Measurements from ENCODE around the gene AKAP5.
A peak's percentile ranks its signal among the peaks of the same experiment; 100 is the strongest.

The AKAP5 gene, protein sequence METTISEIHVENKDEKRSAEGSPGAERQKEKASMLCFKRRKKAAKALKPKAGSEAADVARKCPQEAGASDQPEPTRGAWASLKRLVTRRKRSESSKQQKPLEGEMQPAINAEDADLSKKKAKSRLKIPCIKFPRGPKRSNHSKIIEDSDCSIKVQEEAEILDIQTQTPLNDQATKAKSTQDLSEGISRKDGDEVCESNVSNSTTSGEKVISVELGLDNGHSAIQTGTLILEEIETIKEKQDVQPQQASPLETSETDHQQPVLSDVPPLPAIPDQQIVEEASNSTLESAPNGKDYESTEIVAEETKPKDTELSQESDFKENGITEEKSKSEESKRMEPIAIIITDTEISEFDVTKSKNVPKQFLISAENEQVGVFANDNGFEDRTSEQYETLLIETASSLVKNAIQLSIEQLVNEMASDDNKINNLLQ

DNA sequence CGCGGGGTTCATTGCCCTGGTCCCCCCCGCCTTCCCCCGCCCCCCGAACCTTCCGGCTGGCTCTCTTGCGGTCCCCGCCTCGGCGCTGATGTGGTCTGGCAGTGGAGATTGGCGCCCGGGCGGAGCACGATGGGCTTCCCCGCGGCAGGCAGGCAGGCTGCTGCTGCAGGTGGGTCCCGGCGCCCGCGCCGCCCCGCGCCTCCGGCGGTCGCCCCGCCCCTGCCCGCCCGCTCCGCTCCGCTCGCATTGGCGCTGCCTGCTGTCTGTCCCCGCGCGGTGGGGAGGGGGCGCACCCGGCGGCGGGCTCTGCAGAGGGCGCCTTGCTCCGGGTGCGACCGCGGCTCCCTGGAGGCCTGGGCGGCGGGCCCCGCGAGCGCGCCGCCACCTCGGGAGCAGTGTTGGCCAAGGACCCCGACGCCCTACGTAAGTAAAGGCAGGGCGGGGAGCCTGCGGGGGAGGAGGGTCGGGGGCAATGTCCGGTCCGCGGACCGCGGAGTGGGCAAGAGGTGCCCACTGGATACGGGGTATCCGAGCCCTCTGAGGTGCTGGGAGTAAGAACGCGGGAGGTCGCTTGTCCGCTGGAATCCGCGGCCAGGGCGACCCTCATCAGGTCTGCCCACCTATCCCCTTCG is at the start of gene AKAP5:
Gene AKAP5 (plus strand): TSS at position 309 of the 632 bp plus-strand sequence. CDS start 2,896 bp downstream, outside the sequence.
- DNase-seq (ENCODE audit: low spot score), result peak; percentile 51

DNA sequence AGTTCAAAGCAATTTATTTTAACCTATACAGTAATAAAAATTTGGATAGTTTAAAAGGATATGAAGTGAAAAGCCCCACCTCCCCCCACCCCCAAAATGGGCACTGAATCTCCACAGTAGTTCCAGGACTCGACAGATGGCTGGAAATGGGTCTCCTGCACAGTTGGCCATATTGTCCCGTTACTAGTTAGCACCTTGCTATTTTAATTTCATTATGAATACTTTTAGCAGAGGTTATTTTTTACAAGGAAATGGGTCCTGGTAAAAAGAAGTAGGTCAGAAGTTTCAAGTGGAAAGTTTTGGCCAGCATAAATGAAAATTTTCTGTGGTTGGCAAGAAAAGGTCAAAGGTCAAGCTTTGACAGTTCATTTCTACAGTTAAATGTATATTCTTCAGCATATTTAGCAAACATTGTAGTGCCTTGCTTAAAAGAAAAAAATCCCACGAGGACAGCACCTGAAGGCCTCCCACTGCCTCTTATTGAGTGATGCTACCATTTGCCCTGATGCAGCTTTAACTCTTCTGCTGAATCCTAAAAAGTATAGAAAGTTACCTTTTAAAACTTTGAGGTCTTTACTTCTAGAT is 48.9 kb upstream of the AKAP5 start:
- no peak for DNase-seq (ENCODE audit: low spot score)

DNA sequence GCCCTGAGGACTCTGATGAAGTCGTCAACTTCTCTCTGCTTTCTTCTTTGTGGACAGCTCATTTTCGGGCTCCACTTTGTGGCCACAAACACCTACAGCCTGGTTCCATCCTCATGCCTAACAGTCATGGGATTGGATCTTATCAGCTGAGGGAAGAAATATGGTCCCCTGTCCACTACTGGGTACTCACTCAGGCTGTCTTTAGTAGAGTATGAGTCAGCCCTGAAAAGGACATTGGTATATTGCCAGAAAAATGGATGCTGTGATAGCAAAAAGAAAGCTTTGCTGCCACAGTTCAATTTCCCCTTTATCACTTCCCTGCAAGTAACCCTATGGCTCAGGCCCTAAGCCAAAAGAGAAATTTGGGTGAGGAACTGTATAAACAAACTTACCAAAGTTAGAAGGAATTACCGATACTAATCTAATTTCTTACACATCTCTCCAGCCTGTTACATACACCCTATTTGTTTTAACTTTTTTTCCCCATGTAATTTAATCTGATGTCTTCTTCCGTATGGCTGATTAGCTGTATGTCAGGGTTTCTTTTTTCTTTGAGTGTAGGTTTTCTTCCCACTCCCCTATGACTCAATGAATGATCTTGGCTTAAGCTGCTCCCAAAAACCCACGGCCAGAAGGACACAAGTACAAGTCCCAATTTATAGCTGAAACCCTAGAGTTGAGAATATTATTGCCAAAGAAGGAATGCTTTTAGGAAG is 48.1 kb upstream of the AKAP5 start:
- DNase-seq (ENCODE audit: low spot score), result no peak

DNA sequence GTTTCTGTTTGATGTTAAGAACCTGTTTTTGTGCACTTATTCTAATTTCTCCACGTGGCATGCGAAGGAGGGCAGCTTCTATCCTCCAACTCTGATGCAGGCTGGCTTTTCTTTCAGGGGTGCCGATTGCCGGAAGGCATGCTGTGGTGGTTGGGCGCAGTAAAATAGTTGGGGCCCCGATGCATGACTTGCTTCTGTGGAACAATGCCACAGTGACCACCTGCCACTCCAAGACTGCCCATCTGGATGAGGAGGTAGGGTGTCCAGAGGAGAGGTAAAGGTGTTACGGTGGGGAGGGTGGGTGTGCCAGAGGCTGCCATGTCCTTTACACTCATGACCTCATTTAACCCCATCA is 47.6 kb upstream of the AKAP5 start:
- DNase-seq (ENCODE audit: low spot score), result no peak

DNA sequence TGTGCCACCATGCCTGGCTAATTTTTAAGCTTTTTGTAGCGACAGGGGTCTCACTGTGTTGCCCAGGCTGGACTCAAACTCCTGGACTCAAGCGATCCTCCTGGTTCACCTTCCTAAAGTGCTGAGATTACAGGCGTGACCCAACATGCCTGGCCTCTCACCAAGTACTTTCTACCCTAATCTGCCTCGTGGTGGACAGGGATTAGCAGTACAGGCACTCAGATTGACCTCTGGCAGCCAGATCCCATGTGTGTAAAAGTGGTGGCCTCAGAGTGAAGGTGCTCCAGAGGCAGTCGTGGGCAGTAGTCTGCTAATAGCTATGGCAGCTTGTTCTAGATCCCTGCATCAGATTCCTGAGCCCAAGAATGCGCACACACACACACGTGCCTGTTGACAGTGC is 46.3 kb upstream of the AKAP5 start:
- no peak for DNase-seq (ENCODE audit: low spot score)

- DNase-seq (ENCODE audit: low spot score), result no peak
These were observed 44.1 kb upstream of the AKAP5 start for GRCh38 chr14:64421166-64421565.

GRCh38 chr14:64422005-64422404 is 43.3 kb upstream of the AKAP5 start:
- DNase-seq (ENCODE audit: low spot score), result no peak

GRCh38 chr14:64422756-64423155 is 42.5 kb upstream of the AKAP5 start:
- DNase-seq (ENCODE audit: low spot score), result no peak

- no peak for DNase-seq (ENCODE audit: low spot score)
These were observed 41.3 kb upstream of the AKAP5 start for GRCh38 chr14:64423987-64424386.

GRCh38 chr14:64434528-64434927 is 30.8 kb upstream of the AKAP5 start:
- DNase-seq (ENCODE audit: low spot score), result no peak

- peak; percentile 19 for DNase-seq (ENCODE audit: low spot score)
These were observed 27.0 kb upstream of the AKAP5 start for GRCh38 chr14:64438181-64438841.

- DNase-seq (ENCODE audit: low spot score), result no peak
These were observed 26.2 kb upstream of the AKAP5 start for GRCh38 chr14:64439141-64439540.

DNA sequence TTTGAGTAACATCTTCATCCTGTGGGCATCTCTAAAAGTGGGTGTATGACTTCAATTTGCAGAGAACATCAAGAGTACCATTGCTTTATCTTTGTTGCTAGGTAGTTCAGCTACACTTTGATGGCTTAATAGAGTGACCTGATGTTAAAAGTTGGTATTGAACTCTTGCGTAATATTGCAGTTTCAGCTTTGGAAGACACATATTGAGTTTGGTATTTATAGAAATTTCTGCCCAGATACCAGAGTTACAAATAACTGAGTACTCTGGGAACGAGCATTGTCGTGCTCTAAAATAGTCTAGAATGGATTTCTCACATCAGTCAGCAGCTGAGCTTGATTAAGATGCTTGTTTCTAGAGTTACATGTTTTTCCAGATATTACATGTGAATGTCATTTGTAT is 24.8 kb upstream of the AKAP5 start:
- DNase-seq (ENCODE audit: low spot score), result no peak

- DNase-seq (ENCODE audit: low spot score), result no peak
These were observed 22.9 kb upstream of the AKAP5 start for GRCh38 chr14:64442300-64442988.

DNA sequence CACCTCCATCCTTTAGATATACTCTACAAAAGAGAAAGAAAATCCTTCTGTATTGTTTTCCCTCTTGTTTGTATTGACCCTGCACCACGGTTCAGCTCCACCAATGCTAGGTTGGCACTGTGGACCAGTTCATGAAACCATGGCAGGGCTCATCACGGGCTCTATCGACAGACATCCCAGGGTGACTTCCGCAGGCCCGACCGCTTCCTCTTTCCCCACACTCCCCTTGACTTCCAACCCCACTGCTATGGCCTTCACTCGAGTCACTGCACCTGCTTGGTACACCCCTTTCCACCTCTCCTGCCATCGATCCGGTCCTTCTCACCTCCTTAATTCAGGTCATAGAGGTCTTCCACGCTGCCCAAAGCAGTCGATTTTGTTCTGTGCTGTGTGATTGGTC is 21.2 kb upstream of the AKAP5 start:
- no peak for DNase-seq (ENCODE audit: low spot score)

GRCh38 chr14:64444984-64445845 is 20.1 kb upstream of the AKAP5 start:
- DNase-seq (ENCODE audit: low spot score), result peak; percentile 65

DNA sequence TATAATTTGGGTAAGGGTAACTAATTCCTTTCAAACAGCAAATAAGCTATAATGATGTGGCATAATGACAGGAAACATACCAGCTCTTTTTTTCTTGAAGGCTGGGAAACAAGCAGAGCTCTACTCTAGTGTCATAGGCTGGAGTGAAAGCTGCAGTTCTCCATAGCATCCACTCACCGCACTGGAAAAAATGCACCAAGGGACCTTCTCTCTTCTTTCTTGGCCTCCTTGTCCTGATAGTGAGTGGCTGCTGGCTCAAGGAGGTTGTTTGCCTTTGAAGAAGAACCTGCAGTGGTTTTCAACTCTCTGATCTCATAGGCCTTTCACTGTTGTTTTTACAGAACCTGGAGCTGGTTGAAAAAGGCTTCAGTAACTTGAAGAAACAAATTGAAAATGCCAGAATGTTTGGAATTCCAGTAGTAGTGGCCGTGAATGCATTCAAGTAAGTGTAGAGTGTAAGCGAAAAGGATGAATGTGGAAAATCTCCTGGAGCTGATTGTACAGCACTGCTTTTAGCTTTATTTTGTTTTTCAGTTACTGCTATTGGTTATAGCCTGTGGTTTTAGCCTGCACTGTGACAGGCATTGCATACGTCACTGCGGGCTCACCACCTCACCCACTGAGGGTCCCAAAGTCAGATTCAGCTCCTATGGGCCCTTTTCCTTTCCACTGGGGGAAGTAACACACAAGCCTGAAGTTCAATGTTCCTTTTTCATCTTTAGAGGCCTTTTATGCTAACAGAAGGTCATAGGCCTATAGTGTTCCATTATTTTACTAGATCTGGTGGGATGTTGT is 17.2 kb upstream of the AKAP5 start:
- no peak for DNase-seq (ENCODE audit: low spot score)

DNA sequence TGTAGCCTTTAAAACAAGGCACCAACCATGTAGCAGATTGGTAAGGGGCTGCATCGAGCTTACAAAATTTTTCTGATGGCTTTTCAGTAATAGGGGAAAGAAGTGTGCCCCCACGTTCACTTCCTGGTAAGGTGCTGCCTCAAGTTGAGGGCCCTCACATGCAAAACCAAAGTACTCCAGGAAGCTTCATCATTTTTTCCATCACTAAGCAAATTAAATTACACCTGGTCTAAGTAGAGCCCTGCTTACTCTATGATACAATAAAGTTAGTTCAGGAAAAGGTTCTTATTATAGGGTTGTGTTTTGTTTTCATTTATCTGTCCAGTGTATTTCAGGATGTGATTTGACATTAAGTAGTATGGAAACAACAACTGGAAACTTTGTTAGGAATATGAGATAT is 15.0 kb upstream of the AKAP5 start:
- DNase-seq (ENCODE audit: low spot score), result no peak

DNA sequence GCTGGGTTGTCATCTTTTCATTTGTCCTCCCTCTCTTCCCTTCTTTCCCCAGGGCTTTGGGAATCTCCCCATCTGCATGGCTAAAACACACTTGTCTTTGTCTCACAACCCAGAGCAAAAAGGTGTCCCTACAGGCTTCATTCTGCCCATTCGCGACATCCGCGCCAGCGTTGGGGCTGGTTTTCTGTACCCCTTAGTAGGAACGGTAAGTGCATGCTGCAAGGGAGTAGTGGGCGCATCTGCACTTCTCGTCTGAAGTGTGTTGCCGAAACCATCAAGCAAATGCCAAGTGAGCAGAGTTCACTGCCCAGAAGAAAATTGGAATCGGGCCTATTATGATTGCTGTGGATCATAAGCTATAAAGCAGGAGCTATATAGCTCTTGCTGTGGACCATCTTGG is 10.6 kb upstream of the AKAP5 start:
- DNase-seq (ENCODE audit: low spot score), result no peak
